ENCODE results near the gene TMEM190.
"Not testable (repeated sequence)": the region's sequence is repeated elsewhere in the genome, so short reads cannot be mapped to it uniquely, and the experiment has no call there.

Gene TMEM190

GRCh38 chr19:55391702-55392615, 15.3 kb downstream of the TMEM190 start:
- DNase-seq: no peak

GRCh38 chr19:55392820-55393761, 16.5 kb downstream of the TMEM190 start:
- DNase-seq: no peak

- no peak for DNase-seq
These were observed 21.7 kb downstream of the TMEM190 start for GRCh38 chr19:55398200-55398925.

GRCh38 chr19:55400281-55401087, 23.9 kb downstream of the TMEM190 start:
- no peak for DNase-seq

GRCh38 chr19:55401390-55401789, 24.8 kb downstream of the TMEM190 start:
- DNase-seq: not testable (repeated sequence)

GRCh38 chr19:55402509-55402908, 25.9 kb downstream of the TMEM190 start:
- no peak for DNase-seq

- DNase-seq: no peak
These were observed 29.0 kb downstream of the TMEM190 start for GRCh38 chr19:55405638-55406037.

GRCh38 chr19:55406091-55406825, 29.6 kb downstream of the TMEM190 start:
- DNase-seq: no peak

- peak; percentile 17 for DNase-seq
These were observed 30.4 kb downstream of the TMEM190 start for GRCh38 chr19:55406826-55407549.

- DNase-seq: not testable (repeated sequence)
These were observed 30.8 kb downstream of the TMEM190 start, which contains the start of gene UBE2S for GRCh38 chr19:55407550-55407799. TSS of gene UBE2S (minus strand) at chr19:55407788. CDS start at chr19:55407589, 199 bp downstream.

GRCh38 chr19:55407800-55408532, 31.3 kb downstream of the TMEM190 start:
- DNase-seq: peak; percentile 100

GRCh38 chr19:55408533-55408872, 31.9 kb downstream of the TMEM190 start:
- no peak for DNase-seq

GRCh38 chr19:55409179-55409578, 32.6 kb downstream of the TMEM190 start:
- not testable (repeated sequence) for DNase-seq

GRCh38 chr19:55410168-55410567, 33.5 kb downstream of the TMEM190 start:
- DNase-seq: no peak

- DNase-seq: peak; percentile 78
These were observed 41.6 kb downstream of the TMEM190 start for GRCh38 chr19:55418185-55418584.

GRCh38 chr19:55419103-55419502, 42.5 kb downstream of the TMEM190 start:
- no peak for DNase-seq

- DNase-seq: no peak
These were observed 43.1 kb downstream of the TMEM190 start for GRCh38 chr19:55419624-55420236.

GRCh38 chr19:55421281-55421680, 44.7 kb downstream of the TMEM190 start:
- DNase-seq: not testable (repeated sequence)
